Breast epithelium (tissue), 4 donors: ENCODE results near the gene ANKRD37. TPM values are rescaled to one million over a fixed set of nuclear protein-coding genes. Genes with fewer than 3 reads are reported as not detected.
A peak's percentile ranks its signal among the peaks of the same experiment; 100 is the strongest.

Experiments used
- DNase-seq, 2 donors: peaks; one replicate each; pipeline ENCODE4 v3.0.0-alpha.2; 2019; ENCODE audit warnings: low spot score in 2 of 2
- H3K27ac ChIP-seq, 2 donors: fragments of 200-600 bp; sonication (generic) in 1 of 2; one replicate each; pipeline ENCODE4 v1.5.1; 2016 to 2019; ENCODE audit warnings: mild to moderate bottlenecking in 1 of 2
- H3K27me3 ChIP-seq, 2 donors: fragments of 200-600 bp; sonication (generic) in 1 of 2; one replicate each; pipeline versions ENCODE4 v1.5.1 to v1.6.0; 2017 to 2019; ENCODE audit warnings: control low read depth in 1 of 2, mild to moderate bottlenecking in 1 of 2
- H3K36me3 ChIP-seq: fragments of 200-600 bp; one replicate; pipeline ENCODE4 v1.5.1; 2019
- H3K4me1 ChIP-seq, 2 donors: fragments of 200-600 bp; sonication (generic); one replicate each; pipeline ENCODE4 v1.5.1; 2016 to 2019; ENCODE audit warnings: control low read depth in 1 of 2
- H3K4me3 ChIP-seq, 3 donors: fragments of 200-600 bp; sonication (generic); 1 replicate in 2 of 3; 2 replicates in 1 of 3; pipeline ENCODE4 v1.5.1; 2016 to 2019; ENCODE audit warnings: mild to moderate bottlenecking in 3 of 3, moderate library complexity in 2 of 3
- H3K9me3 ChIP-seq, 2 donors: fragments of 200-600 bp; sonication (generic) in 1 of 2; one replicate each; pipeline ENCODE4 v1.5.1; 2016 to 2019; ENCODE audit warnings: control low read depth in 1 of 2
- CTCF ChIP-seq, 3 donors: fragments of 450-650 bp; IDR thresholded peaks; one replicate each; pipeline ENCODE4 v1.5.1; 2016 to 2017; ENCODE audit warnings: antibody characterized with exemption in 3 of 3, mild to moderate bottlenecking in 3 of 3, moderate library complexity in 3 of 3
- POLR2A ChIP-seq: fragments of 450-650 bp; IDR thresholded peaks from one replicate; pipeline ENCODE4 v1.6.1; 2016; ENCODE audit warnings: antibody characterized with exemption, mild to moderate bottlenecking, moderate library complexity
- POLR2AphosphoS5 ChIP-seq, 3 donors: sonication (generic); formaldehyde crosslinking; IDR thresholded peaks; one replicate each; pipeline ENCODE4 v1.6.1; 2017; ENCODE audit warnings: antibody characterized with exemption in 3 of 3
- intact Hi-C: fragments of 100-400 bp; cut with DNase I; formaldehyde crosslinking; loops from one replicate; pipeline ENCODE4 v1.15.1; 2023; ENCODE audit warnings: low total_unique reads
- total RNA-seq, 3 donors: library from RNA; depleted of rRNA; stranded (reverse); fragments of >200 nt; gene quantifications; one replicate each; pipeline ENCODE4 v1.1.0, GENCODE V29; 2016

ANKRD37 gene
- total RNA-seq, 3 donors from 2014 or later = 9.0 to 15.5 (median 10.2) TPM

DNA sequence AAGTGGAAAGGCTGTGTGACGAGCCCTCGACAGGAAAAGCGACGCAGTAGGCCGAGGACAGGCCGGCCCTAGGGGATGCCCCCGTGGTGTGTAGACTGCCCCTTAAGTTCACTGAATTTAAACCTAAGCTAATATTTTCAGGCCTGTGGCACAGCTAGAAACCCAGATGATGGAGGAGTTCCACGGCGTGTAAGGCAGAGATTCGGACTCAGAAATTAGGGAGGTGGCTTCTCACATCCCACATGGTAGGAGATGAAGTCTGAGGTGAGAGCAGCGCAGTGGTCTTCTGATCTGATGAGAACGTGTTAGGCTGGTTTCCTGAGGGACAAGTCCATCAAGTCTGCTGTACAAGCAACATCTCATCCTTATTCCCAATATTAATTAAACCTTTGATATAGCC, 8.7 kb upstream of the ANKRD37 start:
- DNase-seq = no peak
- Histone ChIP-seq H3K27ac (no peak overlapping the region), H3K36me3 (no peaks in the 10 kb centered on the region), H3K9me3 (no peaks in the 10 kb centered on the region), H3K4me1 (no peaks in the 10 kb centered on the region), H3K4me3 (no peak overlapping the region), H3K27me3 (no peaks in the 10 kb centered on the region)
- intact Hi-C loops = no loop called here
- no peak for TF ChIP-seq CTCF (IDR thresholded peaks at IDR 0.05)
- no peak for TF ChIP-seq POLR2A
- no peak for TF ChIP-seq POLR2AphosphoS5 (IDR thresholded peaks at IDR 0.05)

GRCh38 chr4:185390941-185391340, 5.7 kb upstream of the ANKRD37 start:
- no peak for DNase-seq
- no peak for TF ChIP-seq POLR2AphosphoS5 (IDR thresholded peaks at IDR 0.05)
- no peak for TF ChIP-seq CTCF (IDR thresholded peaks at IDR 0.05)
- TF ChIP-seq POLR2A = no peak
- Histone ChIP-seq H3K36me3 (no peaks in the 10 kb centered on the region), H3K27ac (no peak overlapping the region), H3K4me3 (no peak overlapping the region), H3K27me3 (no peaks in the 10 kb centered on the region), H3K9me3 (no peaks in the 10 kb centered on the region), H3K4me1 (no peaks in the 10 kb centered on the region)
- intact Hi-C loops = loop anchor here (10.0 kb wide), 1 partner anchor 186 kb away; the partner anchor contains the start of genes CFAP97 and SNX25

GRCh38 chr4:185392156-185392555, 4.5 kb upstream of the ANKRD37 start:
- DNase-seq = no peak
- intact Hi-C loops = loop anchor here (10.0 kb wide), 1 partner anchor 187 kb away; the partner anchor contains the start of genes CFAP97 and SNX25

GRCh38 chr4:185394568-185395237, 1.9 kb upstream of the ANKRD37 start:
- Histone ChIP-seq H3K36me3 (no peaks in the 10 kb centered on the region), H3K27me3 (no peaks in the 10 kb centered on the region), H3K4me1 (no peaks in the 10 kb centered on the region), H3K4me3 (peak overlapping the region; percentile 76 to 89 (median 86)), H3K27ac (peak overlapping the region; percentile 31 to 99), H3K9me3 (no peaks in the 10 kb centered on the region)
- no peak for TF ChIP-seq CTCF (IDR thresholded peaks at IDR 0.05)
- no peak for TF ChIP-seq POLR2AphosphoS5 (IDR thresholded peaks at IDR 0.05)
- no peak for TF ChIP-seq POLR2A
- no peak for DNase-seq
- intact Hi-C loops = loop anchor here (10.0 kb wide), 1 partner anchor 190 kb away; the partner anchor contains the start of genes CFAP97 and SNX25

More at GRCh38 chr4:185392156-185392555, 4.5 kb upstream of the ANKRD37 start:
- TF ChIP-seq POLR2AphosphoS5 (IDR thresholded peaks at IDR 0.05) (no peak), POLR2A (no peak), CTCF (IDR thresholded peaks at IDR 0.05) (no peak)
- Histone ChIP-seq H3K4me3 (no peak overlapping the region), H3K36me3 (no peaks in the 10 kb centered on the region), H3K27me3 (no peaks in the 10 kb centered on the region), H3K27ac (no peak overlapping the region), H3K4me1 (no peaks in the 10 kb centered on the region), H3K9me3 (no peaks in the 10 kb centered on the region)

DNA sequence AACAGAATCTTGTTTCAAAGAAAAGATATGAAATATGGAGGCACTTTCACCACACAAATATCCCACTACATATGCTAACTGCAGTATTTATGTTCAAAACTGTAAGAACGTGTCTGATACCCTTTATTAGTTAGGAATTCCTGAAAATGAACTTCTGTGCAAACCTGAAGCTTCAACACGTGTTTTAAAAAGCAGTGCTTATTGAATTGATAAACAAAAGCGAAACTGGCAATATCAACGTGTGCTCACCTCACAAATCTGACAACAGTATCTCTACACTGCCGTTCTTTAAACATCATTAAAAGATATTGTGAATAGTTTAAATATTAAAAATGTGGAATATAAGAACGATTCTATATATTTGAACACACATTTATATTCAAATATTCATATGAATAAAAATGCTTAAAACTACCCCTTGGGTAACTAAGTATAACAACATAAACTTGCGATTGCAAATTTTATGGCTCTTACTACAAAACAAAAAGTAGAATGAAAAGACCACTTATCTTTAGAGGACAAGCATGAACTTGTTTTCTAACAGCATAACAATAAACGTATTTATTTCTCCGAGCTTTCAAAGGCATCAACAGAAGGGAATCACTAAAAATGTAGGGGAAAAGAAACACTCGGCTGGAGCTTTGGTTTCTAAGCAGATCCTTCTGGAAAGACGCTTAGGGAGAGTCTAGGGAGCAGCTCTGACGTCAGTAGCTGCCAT, 1.2 kb upstream of the ANKRD37 start, which contains the start of gene LRP2BP:
TSS of gene LRP2BP (minus strand) at position 687 of the 718 bp plus-strand sequence. CDS start 17,738 bp downstream, outside the sequence.
- Histone ChIP-seq H3K9me3 (no peaks in the 10 kb centered on the region), H3K4me3 (peak within 1 kb of the TSS; percentile 76 to 89 (median 86)), H3K4me1 (no peaks in the 10 kb centered on the region), H3K27ac (peak within 1 kb of the TSS; percentile 99 to 100), H3K27me3 (no peaks in the 10 kb centered on the region), H3K36me3 (no peaks in the 10 kb centered on the region)
- no peak for DNase-seq
- intact Hi-C loops = loop anchor here (10.0 kb wide), 1 partner anchor 191 kb away; the partner anchor contains the start of genes CFAP97 and SNX25
- TF ChIP-seq CTCF (IDR thresholded peaks at IDR 0.05) = no peak
- no peak for TF ChIP-seq POLR2AphosphoS5 (IDR thresholded peaks at IDR 0.05)
- no peak for TF ChIP-seq POLR2A
